Esophagus squamous epithelium (tissue), 4 donors: Measurements from ENCODE around the gene FOXF1.

Experiments used
- CTCF ChIP-seq, 6 experiments: fragments of 450-650 bp in 4 of 6; fragments of 200-600 bp in 2 of 6; sonication (generic) in 2 of 6; IDR thresholded peaks; one replicate each; pipeline ENCODE4 v1.5.1; 2016 to 2019; ENCODE audit warnings: antibody characterized with exemption in 6 of 6, mild to moderate bottlenecking in 4 of 6, moderate library complexity in 4 of 6
- POLR2A ChIP-seq, 4 donors: fragments of 450-650 bp; IDR thresholded peaks; one replicate each; pipeline ENCODE4 v1.6.1; 2017; ENCODE audit warnings: antibody characterized with exemption in 4 of 4, mild to moderate bottlenecking in 4 of 4, moderate library complexity in 3 of 4

GRCh38 chr16:86507173-86508027, 2.9 kb upstream of the FOXF1 start:
- TF ChIP-seq POLR2A (IDR thresholded peaks at IDR 0.05) (no peak), CTCF (IDR thresholded peaks at IDR 0.05) (no peak)
